HG03039 (cell line): ENCODE data around the gene SLC22A12.
"Not testable (repeated sequence)": the region's sequence is repeated elsewhere in the genome, so short reads cannot be mapped to it uniquely, and the experiment has no call there.

Experiments
- ATAC-seq: cut with Tn5 transposase; IDR thresholded peaks from one replicate; pipeline ENCODE4 v1.9.1; 2021; ENCODE audit warnings: mild to moderate bottlenecking, moderate library complexity; ENCODE audit not compliant: unreplicated experiment

Gene SLC22A12

GRCh38 chr11:64583296-64584262 lies 7.4 kb upstream of the SLC22A12 start:
- no peak for ATAC-seq

GRCh38 chr11:64585150-64585549 lies 5.9 kb upstream of the SLC22A12 start:
- ATAC-seq, result no peak

- ATAC-seq, result no peak
These were observed 4.7 kb upstream of the SLC22A12 start for GRCh38 chr11:64586366-64586765.

- no peak for ATAC-seq
These were observed 2.3 kb upstream of the SLC22A12 start for GRCh38 chr11:64588701-64589100.

- no peak for ATAC-seq
These were observed 525 bp downstream of the SLC22A12 start for GRCh38 chr11:64591257-64592233.

- ATAC-seq, result no peak
These were observed 1.2 kb downstream of the SLC22A12 start for GRCh38 chr11:64592234-64592615.

GRCh38 chr11:64592656-64593055 lies 1.6 kb downstream of the SLC22A12 start:
- no peak for ATAC-seq

GRCh38 chr11:64593156-64594105 lies 2.4 kb downstream of the SLC22A12 start:
- no peak for ATAC-seq

GRCh38 chr11:64594159-64594939 lies 3.3 kb downstream of the SLC22A12 start:
- no peak for ATAC-seq

- ATAC-seq, result not testable (repeated sequence)
These were observed 4.9 kb downstream of the SLC22A12 start for GRCh38 chr11:64595922-64596321.

- ATAC-seq, result no peak
These were observed 6.7 kb downstream of the SLC22A12 start for GRCh38 chr11:64597671-64598101.

- ATAC-seq, result no peak
These were observed 7.2 kb downstream of the SLC22A12 start for GRCh38 chr11:64598106-64598796.

- ATAC-seq, result no peak
These were observed 8.0 kb downstream of the SLC22A12 start for GRCh38 chr11:64598797-64599697.

- ATAC-seq, result no peak
These were observed 8.7 kb downstream of the SLC22A12 start for GRCh38 chr11:64599698-64600211.

- ATAC-seq, result no peak
These were observed 9.4 kb downstream of the SLC22A12 start for GRCh38 chr11:64600281-64600992.

GRCh38 chr11:64601605-64602465 lies 10.8 kb downstream of the SLC22A12 start:
- no peak for ATAC-seq
